ENCODE results near the gene NLGN1.

Gene NLGN1

GRCh38 chr3:174020156-174020555, 622.6 kb downstream of the NLGN1 start:
- DNase-seq = no peak

- no peak for DNase-seq
Observed at GRCh38 chr3:174023421-174023820, 625.9 kb downstream of the NLGN1 start.

GRCh38 chr3:174028673-174029072, 631.1 kb downstream of the NLGN1 start:
- no peak for DNase-seq

GRCh38 chr3:174035328-174035886, 637.9 kb downstream of the NLGN1 start:
- DNase-seq = no peak

GRCh38 chr3:174046311-174046710, 648.8 kb downstream of the NLGN1 start:
- no peak for DNase-seq

- DNase-seq = no peak
Observed at GRCh38 chr3:174049472-174049871, 651.9 kb downstream of the NLGN1 start.

GRCh38 chr3:174051191-174051590, 653.6 kb downstream of the NLGN1 start:
- no peak for DNase-seq

GRCh38 chr3:174058804-174059203, 661.3 kb downstream of the NLGN1 start:
- no peak for DNase-seq

- no peak for DNase-seq
Observed at GRCh38 chr3:174060431-174060830, 662.9 kb downstream of the NLGN1 start.

- no peak for DNase-seq
Observed at GRCh38 chr3:174061162-174061561, 663.6 kb downstream of the NLGN1 start.

- DNase-seq = no peak
Observed at GRCh38 chr3:174061731-174062130, 664.2 kb downstream of the NLGN1 start.

GRCh38 chr3:174062923-174063322, 665.4 kb downstream of the NLGN1 start:
- DNase-seq = no peak

GRCh38 chr3:174068035-174068434, 670.5 kb downstream of the NLGN1 start:
- no peak for DNase-seq

GRCh38 chr3:174072675-174073074, 675.1 kb downstream of the NLGN1 start:
- DNase-seq = no peak

GRCh38 chr3:174083706-174084105, 686.2 kb downstream of the NLGN1 start:
- DNase-seq = no peak

GRCh38 chr3:174089592-174089991, 692.0 kb downstream of the NLGN1 start:
- DNase-seq = no peak

- DNase-seq = no peak
Observed at GRCh38 chr3:174094669-174095068, 697.1 kb downstream of the NLGN1 start.

GRCh38 chr3:174097686-174098085, 700.1 kb downstream of the NLGN1 start:
- no peak for DNase-seq

GRCh38 chr3:174098746-174099145, 701.2 kb downstream of the NLGN1 start:
- no peak for DNase-seq

GRCh38 chr3:174099724-174100123, 702.2 kb downstream of the NLGN1 start:
- no peak for DNase-seq

- DNase-seq = no peak
Observed at GRCh38 chr3:174100744-174101143, 703.2 kb downstream of the NLGN1 start.

GRCh38 chr3:174101244-174101643, 703.7 kb downstream of the NLGN1 start:
- no peak for DNase-seq

- no peak for DNase-seq
Observed at GRCh38 chr3:174102274-174102673, 704.7 kb downstream of the NLGN1 start.

GRCh38 chr3:174102866-174103265, 705.3 kb downstream of the NLGN1 start:
- DNase-seq = no peak

- DNase-seq = no peak
Observed at GRCh38 chr3:174110761-174111160, 713.2 kb downstream of the NLGN1 start.

GRCh38 chr3:174111776-174112175, 714.2 kb downstream of the NLGN1 start:
- no peak for DNase-seq
